Left renal pelvis (tissue), 4 donors: ENCODE measurements around the gene RYR2. TPM values are rescaled to one million over a fixed set of nuclear protein-coding genes. Genes with fewer than 3 reads are reported as not detected.

Experiments
- DNase-seq, 4 donors: peaks; one replicate each; pipeline ENCODE4 v3.0.0-alpha.2; 2013; ENCODE audit warnings: low read depth in 4 of 4, low spot score in 3 of 4
- polyA plus RNA-seq, 4 donors: library from polyadenylated mRNA; unstranded; fragments of 120-200 nt; gene quantifications; one replicate each; pipeline ENCODE4 v1.2.1, GENCODE V29; 2013; ENCODE audit not compliant: insufficient read length in 4 of 4

The RYR2 gene
- polyA plus RNA-seq, 4 donors: 0.29 to 2.4 (median 1.5) TPM

GRCh38 chr1:237029850-237030535 lies 12.0 kb upstream of the RYR2 start:
- no peak for DNase-seq

GRCh38 chr1:237031480-237031879 lies 10.5 kb upstream of the RYR2 start:
- no peak for DNase-seq

GRCh38 chr1:237032029-237032428 lies 10.0 kb upstream of the RYR2 start:
- no peak for DNase-seq

GRCh38 chr1:237033061-237033460 lies 8.9 kb upstream of the RYR2 start:
- DNase-seq: no peak

GRCh38 chr1:237033804-237034203 lies 8.2 kb upstream of the RYR2 start:
- DNase-seq: no peak

GRCh38 chr1:237035759-237036158 lies 6.2 kb upstream of the RYR2 start:
- DNase-seq: no peak

- DNase-seq: no peak
Measured at GRCh38 chr1:237038211-237038610, 3.8 kb upstream of the RYR2 start.

- DNase-seq: no peak
Measured at GRCh38 chr1:237040823-237041222, 1.2 kb upstream of the RYR2 start.

- DNase-seq: no peak
Measured at GRCh38 chr1:237041461-237041794, 556 bp upstream of the RYR2 start.

- no peak for DNase-seq
Measured at GRCh38 chr1:237042526-237042891, 525 bp downstream of the RYR2 start.

- no peak for DNase-seq
Measured at GRCh38 chr1:237042892-237043576, 1.1 kb downstream of the RYR2 start.

- no peak for DNase-seq
Measured at GRCh38 chr1:237043846-237044636, 2.1 kb downstream of the RYR2 start.

GRCh38 chr1:237045278-237046016 lies 3.5 kb downstream of the RYR2 start:
- no peak for DNase-seq

GRCh38 chr1:237048803-237049202 lies 6.8 kb downstream of the RYR2 start:
- DNase-seq: no peak

- no peak for DNase-seq
Measured at GRCh38 chr1:237050185-237050584, 8.2 kb downstream of the RYR2 start.

- no peak for DNase-seq
Measured at GRCh38 chr1:237050915-237051314, 8.9 kb downstream of the RYR2 start.

- DNase-seq: no peak
Measured at GRCh38 chr1:237054313-237054712, 12.3 kb downstream of the RYR2 start.

GRCh38 chr1:237058470-237058869 lies 16.5 kb downstream of the RYR2 start:
- DNase-seq: no peak

GRCh38 chr1:237059244-237059643 lies 17.3 kb downstream of the RYR2 start:
- no peak for DNase-seq

- no peak for DNase-seq
Measured at GRCh38 chr1:237062976-237063375, 21.0 kb downstream of the RYR2 start.

GRCh38 chr1:237065903-237066302 lies 23.9 kb downstream of the RYR2 start:
- no peak for DNase-seq
